ENCODE measurements around the gene EPB41L4A.
"Not testable (repeated sequence)": the region's sequence is repeated elsewhere in the genome, so short reads cannot be mapped to it uniquely, and the experiment has no call there.

The EPB41L4A gene

DNA sequence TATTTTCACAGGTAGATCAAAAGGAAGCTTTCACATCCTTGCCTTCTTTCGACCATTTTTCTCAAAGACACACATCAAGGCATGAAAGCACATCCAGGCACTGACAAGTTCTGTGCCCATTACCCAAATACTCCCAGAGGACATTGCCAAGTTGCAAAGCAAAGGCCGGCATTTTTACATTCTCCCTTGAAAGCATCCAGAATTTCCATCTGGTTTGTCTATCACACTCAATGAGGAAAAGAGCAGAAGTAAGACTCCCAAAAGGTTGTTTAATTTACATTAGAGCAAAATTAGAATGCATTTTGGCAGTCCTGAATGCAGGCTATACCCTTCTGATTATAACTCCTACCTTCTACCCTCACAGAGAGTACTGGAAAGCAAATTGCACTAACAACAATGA is 160.5 kb downstream of the EPB41L4A start:
- DNase-seq (ENCODE audit: low spot score) (no peak), FAIRE-seq (no peak)

DNA sequence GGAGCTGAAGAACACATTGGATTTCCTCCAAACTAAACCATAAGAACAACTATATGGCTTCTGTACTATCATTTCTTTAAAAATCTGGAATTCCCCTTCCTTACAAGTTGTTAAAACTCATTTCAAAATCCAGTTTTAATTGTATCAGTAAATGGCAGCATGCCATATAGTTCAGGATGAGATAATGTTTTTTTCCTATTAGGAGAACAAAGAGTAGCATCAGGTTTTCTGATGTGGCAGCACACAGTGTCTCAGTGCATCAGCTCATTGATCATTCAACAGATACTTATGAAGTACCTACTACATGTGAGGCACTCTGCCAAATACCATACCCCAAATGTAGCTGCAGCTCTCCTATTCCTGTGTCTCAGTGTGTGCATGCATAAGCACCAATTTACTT is 161.1 kb downstream of the EPB41L4A start:
- no peak for DNase-seq (ENCODE audit: low spot score)
- no peak for FAIRE-seq

- no peak for FAIRE-seq
- no peak for DNase-seq (ENCODE audit: low spot score)
These were observed 162.1 kb downstream of the EPB41L4A start for GRCh38 chr5:112257005-112257404.

DNA sequence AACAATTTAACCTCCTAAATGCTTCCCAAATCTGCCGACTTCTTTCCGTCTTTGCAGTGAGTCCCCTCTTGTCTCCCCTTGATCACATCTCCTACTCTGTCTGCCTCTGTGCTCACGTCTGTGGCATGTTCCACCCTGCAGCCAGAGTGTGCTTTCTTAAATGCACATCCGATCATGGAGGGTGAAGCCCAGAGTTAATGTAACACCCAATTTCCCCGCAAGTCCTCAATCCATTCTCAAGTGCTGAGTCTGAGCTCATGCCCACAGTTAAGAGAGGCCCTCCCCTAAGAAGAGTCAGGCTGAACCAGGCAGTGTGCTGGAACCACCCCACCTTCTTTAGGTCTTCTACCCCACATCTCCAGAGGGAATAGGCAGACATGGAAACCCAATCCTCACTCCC is 164.8 kb downstream of the EPB41L4A start:
- DNase-seq (ENCODE audit: low spot score): no peak
- FAIRE-seq: no peak

GRCh38 chr5:112253478-112254250 is 165.4 kb downstream of the EPB41L4A start:
- no peak for FAIRE-seq
- DNase-seq (ENCODE audit: low spot score): no peak

GRCh38 chr5:112250551-112250950 is 168.5 kb downstream of the EPB41L4A start:
- FAIRE-seq (no peak), DNase-seq (ENCODE audit: low spot score) (no peak)

- FAIRE-seq: no peak
These were observed 170.5 kb downstream of the EPB41L4A start for GRCh38 chr5:112248623-112249022.

GRCh38 chr5:112247960-112248359 is 171.1 kb downstream of the EPB41L4A start:
- FAIRE-seq: no peak

More at GRCh38 chr5:112248623-112249022, 170.5 kb downstream of the EPB41L4A start:
- no peak for DNase-seq (ENCODE audit: low spot score)

GRCh38 chr5:112245656-112246055 is 173.4 kb downstream of the EPB41L4A start:
- DNase-seq (ENCODE audit: low spot score) (no peak), FAIRE-seq (no peak)

More at GRCh38 chr5:112247960-112248359, 171.1 kb downstream of the EPB41L4A start:
- DNase-seq (ENCODE audit: low spot score): no peak

GRCh38 chr5:112239996-112240395 is 179.1 kb downstream of the EPB41L4A start:
- FAIRE-seq (no peak), DNase-seq (ENCODE audit: low spot score) (peak; percentile 18)

GRCh38 chr5:112238473-112238872 is 180.6 kb downstream of the EPB41L4A start:
- DNase-seq (ENCODE audit: low spot score): no peak
- FAIRE-seq: no peak

DNA sequence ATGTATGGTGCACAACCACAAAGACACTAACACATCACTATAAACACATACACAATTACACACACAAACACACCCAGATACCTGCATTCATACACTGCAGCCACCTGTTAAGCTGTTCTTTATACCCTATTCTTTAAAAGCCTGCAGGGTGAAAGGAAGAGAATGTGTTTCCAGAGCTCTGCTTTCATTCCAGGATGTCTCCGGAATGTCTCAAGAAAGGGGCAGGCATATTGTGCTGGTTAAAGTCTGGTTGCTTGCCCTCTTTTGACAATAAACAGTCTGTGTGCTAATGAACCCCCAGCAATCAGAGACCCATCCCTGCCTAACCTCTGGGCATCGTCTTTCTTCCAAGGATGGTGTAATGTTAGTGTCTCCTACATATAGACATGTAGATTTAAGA is 181.6 kb downstream of the EPB41L4A start:
- FAIRE-seq: no peak
- no peak for DNase-seq (ENCODE audit: low spot score)

DNA sequence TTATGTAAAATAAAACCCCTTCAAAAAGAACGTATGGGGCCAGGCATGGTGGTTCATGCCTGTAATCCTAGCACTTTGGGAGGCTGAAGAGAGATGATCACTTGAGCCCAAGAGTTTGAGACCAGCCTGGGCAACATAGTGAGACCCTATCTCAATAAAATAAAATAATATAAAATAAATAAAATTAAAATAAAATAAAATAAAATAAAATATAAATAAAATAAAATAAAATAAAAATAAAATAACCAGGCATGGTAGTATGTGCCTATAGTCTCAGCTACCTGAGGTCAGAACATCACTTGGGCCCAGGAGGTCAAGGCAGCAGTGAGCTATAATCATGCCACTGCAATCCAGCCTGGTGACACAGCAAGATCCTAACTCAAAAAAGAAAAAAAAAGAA is 185.1 kb downstream of the EPB41L4A start:
- no peak for FAIRE-seq
- no peak for DNase-seq (ENCODE audit: low spot score)

GRCh38 chr5:112232667-112233066 is 186.4 kb downstream of the EPB41L4A start:
- DNase-seq (ENCODE audit: low spot score): no peak
- no peak for FAIRE-seq

- no peak for DNase-seq (ENCODE audit: low spot score)
- FAIRE-seq: no peak
These were observed 188.5 kb downstream of the EPB41L4A start for GRCh38 chr5:112230606-112231005.

GRCh38 chr5:112228667-112229066 is 190.4 kb downstream of the EPB41L4A start:
- DNase-seq (ENCODE audit: low spot score) (peak; percentile 85), FAIRE-seq (no peak)

DNA sequence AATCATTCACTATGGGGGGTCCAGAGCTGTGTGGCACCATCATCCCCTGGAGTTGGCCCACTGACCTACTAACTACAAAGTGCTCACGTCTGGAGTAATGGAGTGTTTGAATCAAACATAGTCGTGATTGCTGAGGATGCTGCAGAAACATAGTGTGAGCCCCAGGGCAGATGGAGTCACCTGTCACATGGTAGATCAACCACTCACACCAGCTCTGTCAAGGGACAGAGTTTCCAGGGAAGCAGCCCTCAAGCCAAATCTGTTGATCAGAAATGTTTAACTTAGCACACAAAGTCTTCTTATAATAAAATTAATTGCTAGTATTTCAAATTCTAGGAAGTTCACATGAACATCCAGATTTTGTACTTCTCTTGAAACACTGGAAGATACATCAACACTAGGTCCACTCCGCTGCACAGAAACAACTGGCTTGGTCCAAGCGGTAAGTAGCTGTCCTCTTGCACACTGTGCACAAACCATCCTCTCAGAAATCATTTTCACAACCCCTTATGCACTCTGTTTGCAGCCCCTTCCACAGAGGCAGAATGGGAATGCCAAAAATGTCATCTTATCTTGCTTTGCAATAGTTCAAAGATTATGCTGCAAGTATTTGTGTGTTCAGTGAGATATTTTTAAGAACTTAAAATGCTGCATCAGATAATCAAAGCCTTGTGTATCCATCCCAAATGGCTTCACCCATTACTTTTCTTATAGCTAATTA is 191.0 kb downstream of the EPB41L4A start:
- FAIRE-seq (no peak), DNase-seq (ENCODE audit: low spot score) (no peak)

DNA sequence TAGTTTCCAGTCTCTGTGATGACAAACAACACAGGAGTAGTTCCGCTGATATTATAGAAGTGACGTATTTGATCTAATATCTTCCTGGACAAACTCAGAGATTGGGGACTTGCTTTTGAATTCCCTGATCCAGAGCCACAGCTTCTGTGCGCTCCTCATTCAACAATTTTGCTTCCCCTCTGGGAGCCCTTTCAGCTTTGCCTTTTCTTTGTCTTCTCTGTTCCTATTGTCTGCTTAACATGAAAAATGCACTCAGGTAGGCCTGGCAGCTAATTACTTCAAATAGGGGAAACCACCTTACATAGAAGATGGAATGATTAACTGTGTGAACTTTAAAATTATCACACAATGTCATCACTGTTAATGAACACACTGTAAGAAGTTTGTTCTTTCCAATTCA is 192.9 kb downstream of the EPB41L4A start:
- no peak for DNase-seq (ENCODE audit: low spot score)
- no peak for FAIRE-seq

DNA sequence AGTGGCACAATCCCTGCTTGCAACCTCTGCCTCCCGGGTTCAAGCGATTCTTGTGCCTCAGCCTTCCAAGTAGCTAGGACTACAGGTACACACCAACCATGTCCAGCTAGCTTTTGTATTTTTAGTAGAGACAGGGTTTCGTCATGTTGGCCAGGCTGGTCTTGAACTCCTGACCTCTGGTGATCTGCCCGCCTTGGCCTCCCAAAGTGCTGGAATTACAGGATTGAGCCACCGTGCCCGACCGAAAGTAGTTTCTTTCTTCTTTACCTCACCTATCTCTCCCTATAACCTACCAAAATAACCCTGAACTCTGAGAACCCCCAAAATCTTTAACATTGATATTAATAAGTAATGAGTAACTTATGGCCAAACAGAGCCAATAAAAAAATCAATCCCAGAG is 196.1 kb downstream of the EPB41L4A start:
- FAIRE-seq; DNase-seq (ENCODE audit: low spot score): not testable (repeated sequence)

GRCh38 chr5:112221128-112221527 is 197.9 kb downstream of the EPB41L4A start:
- DNase-seq (ENCODE audit: low spot score) (no peak), FAIRE-seq (no peak)

- FAIRE-seq (no peak), DNase-seq (ENCODE audit: low spot score) (no peak)
These were observed 200.1 kb downstream of the EPB41L4A start for GRCh38 chr5:112219000-112219399.

DNA sequence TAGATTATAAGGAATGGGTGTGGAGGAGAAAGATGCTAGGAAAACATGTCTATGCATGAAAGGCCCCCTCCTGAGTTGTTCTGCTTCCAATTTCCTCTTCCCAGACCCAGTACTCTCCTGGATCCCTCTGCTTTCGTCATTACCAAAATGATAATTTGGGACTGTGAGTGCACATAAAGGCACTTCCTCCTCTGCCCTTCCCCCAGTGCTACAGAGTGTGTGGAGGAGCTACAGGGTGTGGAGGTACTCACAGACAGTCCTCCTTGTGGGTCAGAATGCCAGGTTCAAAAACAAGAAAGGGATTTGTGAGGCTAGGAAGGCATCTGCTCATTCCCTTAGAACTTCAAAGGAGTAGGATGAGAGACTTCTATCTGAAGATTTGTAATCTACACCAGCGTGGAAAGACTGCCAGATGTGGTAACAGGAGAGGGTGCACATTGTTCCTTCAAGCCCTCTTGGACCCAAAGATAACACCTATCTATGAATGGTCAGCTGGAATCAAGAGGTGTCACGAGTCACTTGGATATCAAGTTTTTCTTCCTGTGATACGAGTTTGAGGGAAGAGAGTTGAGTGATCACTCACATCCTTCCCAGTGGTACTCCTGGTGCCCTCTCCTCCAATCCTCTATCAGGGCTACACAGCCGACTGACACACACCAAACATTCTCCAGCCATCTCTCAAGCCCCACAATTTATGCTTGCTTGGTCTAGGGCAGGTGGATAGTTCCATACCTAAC is 201.1 kb downstream of the EPB41L4A start:
- DNase-seq (ENCODE audit: low spot score) (no peak), FAIRE-seq (no peak)
